CD14-positive monocyte (primary cell): ENCODE measurements around the gene SLC22A7. TPM values are rescaled to one million over a fixed set of nuclear protein-coding genes. Genes with fewer than 3 reads are reported as not detected.

Source experiments
- DNase-seq, 3 donors: peaks; one replicate each; pipeline ENCODE4 v3.0.0-alpha.2; 2011 to 2022
- H2AFZ ChIP-seq: 2 replicates; pipeline ENCODE4 v1.6.0; 2012; ENCODE audit warnings: mild to moderate bottlenecking, low read depth, low read length, inconsistent platforms; ENCODE audit not compliant: insufficient read depth, poor library complexity, severe bottlenecking
- H3K27ac ChIP-seq, 2 donors: 1 replicate in 1 of 2; 2 replicates in 1 of 2; pipeline ENCODE4 v1.5.1; 2012 to 2013; ENCODE audit warnings: low read length in 2 of 2, control low read depth in 1 of 2, inconsistent platforms in 1 of 2, low read depth in 1 of 2, mild to moderate bottlenecking in 1 of 2
- H3K27me3 ChIP-seq, 2 donors: one replicate each; pipeline versions ENCODE4 v1.6.0 to v1.6.1; 2011 to 2013; ENCODE audit warnings: low read length in 2 of 2; ENCODE audit not compliant: control insufficient read depth in 2 of 2, insufficient read depth in 2 of 2
- H3K36me3 ChIP-seq, 2 donors: replicated peaks in 1 of 2; 1 replicate in 1 of 2; 2 replicates in 1 of 2; pipeline versions ENCODE4 v1.5.1 to v1.6.1; 2012 to 2013; ENCODE audit warnings: low read length in 2 of 2, control low read depth in 1 of 2, inconsistent platforms in 1 of 2, mild to moderate bottlenecking in 1 of 2; ENCODE audit not compliant: insufficient read depth in 2 of 2, control insufficient read depth in 1 of 2
- H3K4me1 ChIP-seq, 2 donors: 1 replicate in 1 of 2; 2 replicates in 1 of 2; pipeline versions ENCODE4 v1.5.1 to v1.6.1; 2012 to 2013; ENCODE audit warnings: low read length in 2 of 2, control low read depth in 1 of 2, inconsistent platforms in 1 of 2, mild to moderate bottlenecking in 1 of 2, moderate library complexity in 1 of 2; ENCODE audit not compliant: insufficient read depth in 2 of 2, control insufficient read depth in 1 of 2
- H3K4me2 ChIP-seq: replicated peaks from 2 replicates; pipeline ENCODE3; 2012; ENCODE audit warnings: low read length, moderate library complexity, mild to moderate bottlenecking; ENCODE audit not compliant: poor library complexity, severe bottlenecking; ENCODE audit errors: extremely low read depth
- H3K4me3 ChIP-seq, 3 experiments: fragments of 200-600 bp in 1 of 3; sonication (generic) in 1 of 3; replicated peaks in 1 of 3; 1 replicate in 2 of 3; 2 replicates in 1 of 3; pipeline ENCODE4 v1.5.1; 2011 to 2013; ENCODE audit warnings: low read length in 3 of 3, mild to moderate bottlenecking in 3 of 3, control low read depth in 2 of 3, low read depth in 2 of 3, inconsistent platforms in 1 of 3, moderate library complexity in 1 of 3
- H3K79me2 ChIP-seq: 2 replicates; pipeline ENCODE4 v1.6.0; 2012; ENCODE audit warnings: mild to moderate bottlenecking, control low read depth, inconsistent platforms, low read length, moderate library complexity; ENCODE audit not compliant: insufficient read depth
- H3K9ac ChIP-seq: 2 replicates; pipeline ENCODE4 v1.6.0; 2017; ENCODE audit warnings: low read length, mild to moderate bottlenecking; ENCODE audit not compliant: insufficient read depth, poor library complexity, severe bottlenecking
- H3K9me3 ChIP-seq, 2 donors: replicated peaks in 1 of 2; 1 replicate in 1 of 2; 2 replicates in 1 of 2; pipeline versions ENCODE4 v1.5.1 to v1.6.1; 2012 to 2013; ENCODE audit warnings: low read length in 2 of 2, control low read depth in 1 of 2; ENCODE audit not compliant: control insufficient read depth in 1 of 2, insufficient read depth in 1 of 2
- H4K20me1 ChIP-seq: 2 replicates; pipeline ENCODE4 v1.6.0; 2012; ENCODE audit warnings: mild to moderate bottlenecking, low read length, control low read depth, moderate library complexity; ENCODE audit not compliant: insufficient read depth
- H3K27ac Mint-ChIP-seq, 7 donors: one replicate each; pipeline ENCODE4 v1.8.0; 2020; ENCODE audit warnings: mild to moderate bottlenecking in 7 of 7, mixed read lengths in 7 of 7, moderate library complexity in 6 of 7, inconsistent platforms in 2 of 7
- H3K27me3 Mint-ChIP-seq, 3 donors: one replicate each; pipeline ENCODE4 v1.8.0; 2021 to 2022; ENCODE audit warnings: low read depth in 3 of 3, mild to moderate bottlenecking in 3 of 3, mixed read lengths in 3 of 3, moderate library complexity in 3 of 3, inconsistent platforms in 1 of 3
- H3K36me3 Mint-ChIP-seq, 2 donors: one replicate each; pipeline ENCODE4 v1.8.0; 2020; ENCODE audit warnings: mixed read lengths in 2 of 2, inconsistent platforms in 1 of 2, mild to moderate bottlenecking in 1 of 2
- H3K4me1 Mint-ChIP-seq: one replicate; pipeline ENCODE4 v1.8.0; 2020; ENCODE audit warnings: mild to moderate bottlenecking, mixed read lengths
- H3K4me3 Mint-ChIP-seq, 2 donors: one replicate each; pipeline ENCODE4 v1.8.0; 2020; ENCODE audit warnings: mild to moderate bottlenecking in 2 of 2, mixed read lengths in 2 of 2, moderate library complexity in 1 of 2
- H3K9me3 Mint-ChIP-seq, 7 donors: one replicate each; pipeline ENCODE4 v1.8.0; 2020 to 2022; ENCODE audit warnings: mixed read lengths in 7 of 7, mild to moderate bottlenecking in 6 of 7, moderate library complexity in 6 of 7, inconsistent platforms in 2 of 7
- WGBS: methylation state at CpG from one replicate; pipeline ENCODE4 v1.1.5; 2013; ENCODE audit warnings: missing lambda C conversion rate; ENCODE audit not compliant: insufficient coverage; 5-methylcytosine and 5-hydroxymethylcytosine counted together
- intact Hi-C, 2 donors: fragments of 100-400 bp; cut with micrococcal nuclease; formaldehyde crosslinking; loops; one replicate each; pipeline versions ENCODE4 v1.15.0 to v1.15.1; 2023
- polyA plus RNA-seq, 3 donors: library from polyadenylated mRNA; depleted of rRNA in 1 of 3; unstranded in 2 of 3; stranded (reverse) in 1 of 3; fragments of 300-500 nt in 2 of 3; fragments of >200 nt in 1 of 3; fragmentation: Illumina TruSeq in 2 of 3; gene quantifications; 1 replicate in 2 of 3; 2 replicates in 1 of 3; pipeline ENCODE4 v1.2.3, GENCODE V29; 2012 to 2021
- TF ChIP-seq, protein P1 (sequence below): fragments of 200-600 bp; IDR thresholded peaks from one replicate; pipeline ENCODE4 v1.8.0; 2022; ENCODE audit warnings: antibody characterized with exemption, mild to moderate bottlenecking

The SLC22A7 gene
- polyA plus RNA-seq, 3 donors, result not detected

DNA sequence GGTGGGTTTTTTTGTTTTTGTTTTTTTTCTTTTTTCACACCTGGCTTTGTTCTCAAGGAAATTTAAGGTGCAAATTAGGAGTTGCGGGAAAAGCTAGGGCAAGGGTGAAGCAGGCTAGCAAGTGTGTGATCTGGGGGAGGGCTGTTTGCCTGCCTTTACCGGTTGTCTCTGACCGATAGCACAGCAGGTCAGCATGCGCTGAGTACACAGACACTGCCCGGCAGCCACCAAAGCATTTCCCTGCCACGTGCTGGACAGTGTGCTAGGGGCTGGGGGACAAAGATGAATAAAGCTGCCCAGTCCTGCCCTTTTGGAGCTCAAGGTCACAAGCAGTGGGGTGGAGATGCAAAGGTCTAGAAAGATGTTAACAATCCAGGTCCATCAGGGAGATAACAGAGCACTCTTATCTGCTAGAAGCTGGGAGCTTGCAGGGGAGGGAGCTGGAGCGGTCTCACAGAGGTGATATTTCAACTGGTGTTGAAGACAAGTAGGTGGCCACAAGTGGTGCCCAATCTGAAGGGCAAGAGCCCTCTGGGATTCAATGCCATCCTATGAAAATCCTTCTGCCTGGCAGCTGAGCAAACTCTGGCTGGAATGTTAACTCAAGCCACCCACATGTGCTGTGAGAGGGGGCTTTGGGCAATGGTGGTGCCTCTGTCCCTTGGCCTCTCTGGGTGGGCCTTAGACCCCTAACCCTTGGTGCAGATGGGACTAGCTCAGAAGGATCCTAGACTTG lies 30.3 kb upstream of the SLC22A7 start:
- peaks cover 2 to 52% of the 10 kb centered on the region in 2 donors for H3K27me3 ChIP-seq
- no peak overlapping the region for H3K9ac ChIP-seq
- H3K27ac ChIP-seq, result no peak overlapping the region
- H3K4me1 ChIP-seq, result peaks cover 7 to 11% of the 10 kb centered on the region in 2 donors
- intact Hi-C loops, result loop anchor here in 1 of 2 donors (10.0 kb wide), 1 partner anchor 127 kb away; no protein-coding TSS in a partner anchor
- Mint-ChIP-seq H3K4me1 (peaks cover 18% of the 10 kb centered on the region), H3K9me3 (peaks cover 0 to 7% (median 0%) of the 10 kb centered on the region in 7 donors), H3K27ac (no peak overlapping the region), H3K27me3 (peaks cover 40 to 56% (median 52%) of the 10 kb centered on the region in 3 donors), H3K36me3 (no peaks in the 10 kb centered on the region), H3K4me3 (peak overlapping the region in 1 of 2 donors; percentile 76)
- H3K79me2 ChIP-seq, result no peaks in the 10 kb centered on the region
- WGBS, result 97% methylated on average over 6 of the region's 7 CpGs
- H3K36me3 ChIP-seq, result no peaks in the 10 kb centered on the region
- DNase-seq, result no peak
- TF ChIP-seq, protein P1, sequence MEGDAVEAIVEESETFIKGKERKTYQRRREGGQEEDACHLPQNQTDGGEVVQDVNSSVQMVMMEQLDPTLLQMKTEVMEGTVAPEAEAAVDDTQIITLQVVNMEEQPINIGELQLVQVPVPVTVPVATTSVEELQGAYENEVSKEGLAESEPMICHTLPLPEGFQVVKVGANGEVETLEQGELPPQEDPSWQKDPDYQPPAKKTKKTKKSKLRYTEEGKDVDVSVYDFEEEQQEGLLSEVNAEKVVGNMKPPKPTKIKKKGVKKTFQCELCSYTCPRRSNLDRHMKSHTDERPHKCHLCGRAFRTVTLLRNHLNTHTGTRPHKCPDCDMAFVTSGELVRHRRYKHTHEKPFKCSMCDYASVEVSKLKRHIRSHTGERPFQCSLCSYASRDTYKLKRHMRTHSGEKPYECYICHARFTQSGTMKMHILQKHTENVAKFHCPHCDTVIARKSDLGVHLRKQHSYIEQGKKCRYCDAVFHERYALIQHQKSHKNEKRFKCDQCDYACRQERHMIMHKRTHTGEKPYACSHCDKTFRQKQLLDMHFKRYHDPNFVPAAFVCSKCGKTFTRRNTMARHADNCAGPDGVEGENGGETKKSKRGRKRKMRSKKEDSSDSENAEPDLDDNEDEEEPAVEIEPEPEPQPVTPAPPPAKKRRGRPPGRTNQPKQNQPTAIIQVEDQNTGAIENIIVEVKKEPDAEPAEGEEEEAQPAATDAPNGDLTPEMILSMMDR, result no peak
- no peak overlapping the region for H3K4me2 ChIP-seq
- no peaks in the 10 kb centered on the region for H4K20me1 ChIP-seq
- no peaks in the 10 kb centered on the region for H3K9me3 ChIP-seq
- no peak overlapping the region for H3K4me3 ChIP-seq
- H2AFZ ChIP-seq, result no peak overlapping the region

DNA sequence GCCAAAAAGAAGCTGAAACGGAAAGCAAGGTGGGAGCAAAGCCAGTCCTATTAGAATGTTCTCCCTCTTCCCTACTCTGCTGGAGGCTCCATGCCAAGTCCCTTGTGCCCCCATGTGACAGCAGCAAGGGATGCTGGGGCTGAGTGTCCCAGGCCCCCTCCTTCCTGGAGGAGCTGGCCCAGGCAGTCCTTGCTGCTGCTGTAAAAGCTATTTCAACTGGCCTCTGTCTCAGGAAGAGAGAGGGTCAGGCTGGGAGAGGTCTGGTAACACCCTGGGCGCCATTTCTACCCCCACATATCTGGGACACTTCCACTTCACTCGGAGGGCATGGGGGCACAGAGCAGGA lies 29.7 kb upstream of the SLC22A7 start:
- H3K27ac ChIP-seq, result no peak overlapping the region
- TF ChIP-seq, protein P1, result no peak
- H3K79me2 ChIP-seq, result no peaks in the 10 kb centered on the region
- Mint-ChIP-seq H3K4me3 (peak overlapping the region in 1 of 2 donors; percentile 87), H3K27ac (no peak overlapping the region), H3K9me3 (peaks cover 0 to 7% (median 0%) of the 10 kb centered on the region in 7 donors), H3K36me3 (no peaks in the 10 kb centered on the region), H3K27me3 (peaks cover 45 to 61% (median 56%) of the 10 kb centered on the region in 3 donors), H3K4me1 (peaks cover 18% of the 10 kb centered on the region)
- peaks cover 7 to 11% of the 10 kb centered on the region in 2 donors for H3K4me1 ChIP-seq
- no peaks in the 10 kb centered on the region for H4K20me1 ChIP-seq
- H3K4me3 ChIP-seq, result no peak overlapping the region
- no peak for DNase-seq
- H3K9ac ChIP-seq, result no peak overlapping the region
- H3K9me3 ChIP-seq, result no peaks in the 10 kb centered on the region
- intact Hi-C loops, result loop anchor here in 1 of 2 donors (10.0 kb wide), 1 partner anchor 126 kb away; no protein-coding TSS in a partner anchor
- H3K4me2 ChIP-seq, result no peak overlapping the region
- 100% methylated on average over 1 of the region's 3 CpGs for WGBS
- H3K36me3 ChIP-seq, result no peaks in the 10 kb centered on the region
- H2AFZ ChIP-seq, result no peak overlapping the region
- peaks cover 3 to 58% of the 10 kb centered on the region in 2 donors for H3K27me3 ChIP-seq
